GM18868 (cell line): Measurements from ENCODE around the gene PTPRD.

Experiments used
- ATAC-seq: cut with Tn5 transposase; IDR thresholded peaks from one replicate; pipeline ENCODE4 v1.9.1; 2021; ENCODE audit warnings: mild to moderate bottlenecking, moderate library complexity; ENCODE audit not compliant: unreplicated experiment

PTPRD gene

GRCh38 chr9:8338767-8339510, 2273.9 kb downstream of the PTPRD start:
- ATAC-seq = no peak

GRCh38 chr9:8337834-8338766, 2274.7 kb downstream of the PTPRD start:
- ATAC-seq = no peak

GRCh38 chr9:8332871-8333270, 2279.9 kb downstream of the PTPRD start:
- ATAC-seq = no peak

GRCh38 chr9:8332331-8332650, 2280.5 kb downstream of the PTPRD start:
- ATAC-seq = no peak

- no peak for ATAC-seq
Observed at GRCh38 chr9:8331507-8332330, 2281.1 kb downstream of the PTPRD start.

GRCh38 chr9:8329561-8330283, 2283.1 kb downstream of the PTPRD start:
- ATAC-seq = no peak

- ATAC-seq = no peak
Observed at GRCh38 chr9:8315211-8315610, 2297.6 kb downstream of the PTPRD start.

GRCh38 chr9:8309258-8309657, 2303.5 kb downstream of the PTPRD start:
- ATAC-seq = no peak

GRCh38 chr9:8304720-8305119, 2308.1 kb downstream of the PTPRD start:
- ATAC-seq = no peak

GRCh38 chr9:8301296-8301695, 2311.5 kb downstream of the PTPRD start:
- no peak for ATAC-seq

- ATAC-seq = no peak
Observed at GRCh38 chr9:8297047-8297446, 2315.8 kb downstream of the PTPRD start.

GRCh38 chr9:8292657-8293056, 2320.1 kb downstream of the PTPRD start:
- ATAC-seq = no peak

GRCh38 chr9:8289681-8290080, 2323.1 kb downstream of the PTPRD start:
- ATAC-seq = no peak

GRCh38 chr9:8287970-8288369, 2324.8 kb downstream of the PTPRD start:
- ATAC-seq = no peak

- ATAC-seq = no peak
Observed at GRCh38 chr9:8287501-8287900, 2325.3 kb downstream of the PTPRD start.

- ATAC-seq = no peak
Observed at GRCh38 chr9:8284884-8285283, 2327.9 kb downstream of the PTPRD start.

GRCh38 chr9:8282535-8282934, 2330.3 kb downstream of the PTPRD start:
- no peak for ATAC-seq

- ATAC-seq = no peak
Observed at GRCh38 chr9:8280811-8281210, 2332.0 kb downstream of the PTPRD start.

- ATAC-seq = no peak
Observed at GRCh38 chr9:8278048-8278447, 2334.8 kb downstream of the PTPRD start.

- ATAC-seq = no peak
Observed at GRCh38 chr9:8270235-8270634, 2342.6 kb downstream of the PTPRD start.

- no peak for ATAC-seq
Observed at GRCh38 chr9:8268881-8269280, 2343.9 kb downstream of the PTPRD start.
